ENCODE data around the gene SNX24.

The SNX24 gene

DNA sequence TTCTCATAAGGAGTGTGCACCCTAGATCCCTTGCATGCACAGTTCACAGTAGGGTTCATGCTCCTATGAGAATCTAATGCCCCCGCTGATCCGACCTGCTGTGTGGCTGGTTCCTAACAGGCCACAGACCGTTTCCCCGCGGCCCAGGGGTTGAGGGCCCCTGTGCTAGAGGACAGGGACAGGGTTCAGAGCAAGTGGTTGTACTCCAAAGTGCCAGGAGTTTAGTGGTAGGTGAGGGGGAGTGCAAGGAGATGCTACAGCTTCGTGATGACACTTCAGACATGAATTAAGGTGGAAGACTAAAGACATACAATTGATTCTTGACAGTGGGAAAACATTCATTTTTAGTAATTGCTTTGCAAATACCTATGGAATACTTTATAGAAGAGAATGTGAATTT, 40.5 kb downstream of the SNX24 start:
- Histone ChIP-seq H3K27ac (ENCODE audit: insufficient read depth, low read length, poor library complexity, severe bottlenecking) (no peak overlapping the region), H3K4me3 (ENCODE audit: insufficient read depth, low read depth, low read length, poor library complexity, severe bottlenecking) (no peak overlapping the region), H3K27me3 (replicated peaks; ENCODE audit: control insufficient read depth, insufficient read depth, low read length, poor library complexity, severe bottlenecking) (no peaks in the 10 kb centered on the region), H3K4me1 (ENCODE audit: control insufficient read depth, insufficient read depth, low read length, poor library complexity, severe bottlenecking) (no peaks in the 10 kb centered on the region), H3K9me3 (ENCODE audit: control insufficient read depth, low read length) (no peaks in the 10 kb centered on the region), H3K36me3 (ENCODE audit: control insufficient read depth, insufficient read depth, low read length) (no peaks in the 10 kb centered on the region)
- no peak for DNase-seq

DNA sequence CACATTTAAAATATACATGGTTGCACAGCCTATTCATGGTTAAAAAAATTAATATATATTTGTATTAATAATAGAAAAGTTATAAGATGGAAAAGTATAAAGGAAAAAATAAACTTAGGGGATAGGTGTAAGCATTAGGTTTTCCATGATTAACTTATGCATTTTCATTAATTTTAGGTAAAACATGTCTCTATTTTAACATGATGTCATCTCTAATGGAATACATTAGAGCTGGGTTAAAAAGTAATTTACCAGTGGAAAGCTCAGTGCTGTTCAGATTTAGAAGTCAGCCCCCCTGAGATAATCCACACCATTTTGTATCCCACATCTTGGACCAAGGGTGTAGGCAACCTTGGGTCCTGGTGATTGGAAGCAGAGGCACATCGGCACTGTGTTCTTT, 49.7 kb downstream of the SNX24 start:
- DNase-seq, result no peak
- no peak overlapping the region for H3K4me3 ChIP-seq (ENCODE audit: insufficient read depth, low read depth, low read length, poor library complexity, severe bottlenecking)
- H3K9me3 ChIP-seq (ENCODE audit: control insufficient read depth, low read length), result no peaks in the 10 kb centered on the region
- H3K4me1 ChIP-seq (ENCODE audit: control insufficient read depth, insufficient read depth, low read length, poor library complexity, severe bottlenecking), result no peaks in the 10 kb centered on the region
- no peaks in the 10 kb centered on the region for H3K36me3 ChIP-seq (ENCODE audit: control insufficient read depth, insufficient read depth, low read length)
- H3K27me3 ChIP-seq (replicated peaks; ENCODE audit: control insufficient read depth, insufficient read depth, low read length, poor library complexity, severe bottlenecking), result no peaks in the 10 kb centered on the region
- H3K27ac ChIP-seq (ENCODE audit: insufficient read depth, low read length, poor library complexity, severe bottlenecking), result no peak overlapping the region

DNA sequence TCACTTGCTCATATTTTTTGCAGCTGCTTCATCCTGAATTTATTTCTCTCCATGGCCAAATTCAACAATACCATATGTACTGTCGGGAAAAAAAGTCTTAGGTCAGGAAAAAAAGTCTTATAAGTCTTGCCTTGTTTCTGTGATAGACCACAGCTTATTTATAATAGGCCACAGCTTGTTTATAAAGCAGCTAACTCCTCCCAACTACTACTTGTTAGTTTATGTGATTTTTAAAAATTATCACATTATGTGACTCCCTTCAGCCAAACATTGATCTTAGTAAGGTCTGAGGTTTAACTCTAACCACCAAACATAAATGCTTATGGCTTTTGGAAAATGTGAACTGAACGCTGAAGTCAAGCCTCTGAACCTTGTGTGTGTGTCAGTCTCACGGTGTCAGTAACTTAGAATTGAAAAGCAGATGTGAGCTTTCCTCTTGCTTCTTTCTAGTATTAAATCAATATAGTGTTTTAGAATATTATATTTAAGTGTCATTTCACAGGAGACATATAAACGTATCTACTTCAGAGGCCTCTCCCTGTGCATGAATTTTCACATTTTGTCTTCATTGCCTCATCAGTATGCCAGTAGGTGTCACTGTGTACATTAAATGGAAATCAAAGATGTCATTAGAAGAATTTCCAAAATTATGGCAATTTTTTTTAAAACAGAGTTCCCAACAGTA, 51.3 kb downstream of the SNX24 start:
- Histone ChIP-seq H3K27ac (ENCODE audit: insufficient read depth, low read length, poor library complexity, severe bottlenecking) (no peak overlapping the region), H3K4me1 (ENCODE audit: control insufficient read depth, insufficient read depth, low read length, poor library complexity, severe bottlenecking) (no peaks in the 10 kb centered on the region), H3K36me3 (ENCODE audit: control insufficient read depth, insufficient read depth, low read length) (no peaks in the 10 kb centered on the region), H3K27me3 (replicated peaks; ENCODE audit: control insufficient read depth, insufficient read depth, low read length, poor library complexity, severe bottlenecking) (no peaks in the 10 kb centered on the region), H3K9me3 (ENCODE audit: control insufficient read depth, low read length) (no peaks in the 10 kb centered on the region), H3K4me3 (ENCODE audit: insufficient read depth, low read depth, low read length, poor library complexity, severe bottlenecking) (no peak overlapping the region)
- no peak for DNase-seq

DNA sequence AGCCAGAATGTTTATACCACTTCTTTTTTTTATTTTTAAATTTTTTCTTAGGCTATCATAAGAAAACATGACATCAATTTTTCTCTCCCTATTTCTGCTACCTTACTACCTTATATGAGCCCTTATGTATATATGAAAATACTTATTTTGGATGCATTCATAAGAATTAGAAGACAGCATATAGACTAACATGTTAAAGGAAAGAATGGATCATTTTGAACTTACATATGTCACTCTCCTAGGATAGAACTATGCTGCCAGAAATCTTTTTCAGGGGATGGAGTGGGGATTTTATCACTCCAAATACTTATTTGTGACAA, 51.8 kb downstream of the SNX24 start:
- Histone ChIP-seq H3K4me3 (ENCODE audit: insufficient read depth, low read depth, low read length, poor library complexity, severe bottlenecking) (no peak overlapping the region), H3K36me3 (ENCODE audit: control insufficient read depth, insufficient read depth, low read length) (no peaks in the 10 kb centered on the region), H3K4me1 (ENCODE audit: control insufficient read depth, insufficient read depth, low read length, poor library complexity, severe bottlenecking) (peaks cover 3% of the 10 kb centered on the region), H3K27ac (ENCODE audit: insufficient read depth, low read length, poor library complexity, severe bottlenecking) (no peak overlapping the region), H3K9me3 (ENCODE audit: control insufficient read depth, low read length) (no peaks in the 10 kb centered on the region), H3K27me3 (replicated peaks; ENCODE audit: control insufficient read depth, insufficient read depth, low read length, poor library complexity, severe bottlenecking) (no peaks in the 10 kb centered on the region)
- DNase-seq, result no peak

DNA sequence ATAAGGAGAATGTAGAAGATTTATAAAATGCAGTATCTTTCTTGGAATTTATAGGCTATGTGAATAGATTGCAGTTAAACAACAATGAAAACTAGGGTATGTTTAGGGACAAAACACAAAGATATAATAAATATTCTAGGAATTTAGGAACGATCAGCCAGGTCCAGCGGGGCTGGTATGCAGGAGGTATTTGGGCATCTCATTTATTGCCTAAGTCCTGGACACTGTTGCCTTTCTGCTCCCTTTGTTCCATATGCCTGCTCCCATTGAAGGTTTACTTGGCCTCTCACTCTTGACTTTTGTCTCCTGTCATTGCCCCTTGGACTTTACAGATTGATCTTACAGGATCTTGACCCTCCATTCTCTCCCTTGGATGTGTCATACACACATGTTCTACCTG, 55.9 kb downstream of the SNX24 start:
- no peak overlapping the region for H3K4me3 ChIP-seq (ENCODE audit: insufficient read depth, low read depth, low read length, poor library complexity, severe bottlenecking)
- no peaks in the 10 kb centered on the region for H3K9me3 ChIP-seq (ENCODE audit: control insufficient read depth, low read length)
- H3K4me1 ChIP-seq (ENCODE audit: control insufficient read depth, insufficient read depth, low read length, poor library complexity, severe bottlenecking), result peaks cover 7% of the 10 kb centered on the region
- DNase-seq, result no peak
- H3K27me3 ChIP-seq (replicated peaks; ENCODE audit: control insufficient read depth, insufficient read depth, low read length, poor library complexity, severe bottlenecking), result no peaks in the 10 kb centered on the region
- H3K36me3 ChIP-seq (ENCODE audit: control insufficient read depth, insufficient read depth, low read length), result no peaks in the 10 kb centered on the region
- no peak overlapping the region for H3K27ac ChIP-seq (ENCODE audit: insufficient read depth, low read length, poor library complexity, severe bottlenecking)

DNA sequence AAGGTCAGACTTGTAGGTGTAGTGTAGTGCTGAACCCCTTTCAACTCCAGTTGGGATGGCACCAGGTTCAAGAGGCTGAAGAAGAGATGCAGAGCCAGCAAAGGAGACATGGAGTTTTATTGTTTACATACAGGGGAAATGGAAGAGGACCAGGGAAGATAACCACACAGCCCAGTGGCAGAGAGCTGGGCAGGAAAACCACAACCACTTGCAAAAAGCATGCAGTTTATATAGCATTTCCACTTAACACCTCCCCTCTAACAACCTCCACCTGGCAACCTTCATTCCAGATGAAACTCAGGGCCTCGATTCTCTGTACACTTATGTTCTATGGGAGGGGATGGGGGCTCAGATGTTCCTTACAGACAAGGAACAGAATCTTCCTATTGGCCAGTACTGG, 56.9 kb downstream of the SNX24 start:
- H3K27me3 ChIP-seq (replicated peaks; ENCODE audit: control insufficient read depth, insufficient read depth, low read length, poor library complexity, severe bottlenecking), result no peaks in the 10 kb centered on the region
- H3K27ac ChIP-seq (ENCODE audit: insufficient read depth, low read length, poor library complexity, severe bottlenecking), result no peak overlapping the region
- peaks cover 7% of the 10 kb centered on the region for H3K4me1 ChIP-seq (ENCODE audit: control insufficient read depth, insufficient read depth, low read length, poor library complexity, severe bottlenecking)
- H3K9me3 ChIP-seq (ENCODE audit: control insufficient read depth, low read length), result no peaks in the 10 kb centered on the region
- H3K4me3 ChIP-seq (ENCODE audit: insufficient read depth, low read depth, low read length, poor library complexity, severe bottlenecking), result no peak overlapping the region
- DNase-seq, result no peak
- no peaks in the 10 kb centered on the region for H3K36me3 ChIP-seq (ENCODE audit: control insufficient read depth, insufficient read depth, low read length)

DNA sequence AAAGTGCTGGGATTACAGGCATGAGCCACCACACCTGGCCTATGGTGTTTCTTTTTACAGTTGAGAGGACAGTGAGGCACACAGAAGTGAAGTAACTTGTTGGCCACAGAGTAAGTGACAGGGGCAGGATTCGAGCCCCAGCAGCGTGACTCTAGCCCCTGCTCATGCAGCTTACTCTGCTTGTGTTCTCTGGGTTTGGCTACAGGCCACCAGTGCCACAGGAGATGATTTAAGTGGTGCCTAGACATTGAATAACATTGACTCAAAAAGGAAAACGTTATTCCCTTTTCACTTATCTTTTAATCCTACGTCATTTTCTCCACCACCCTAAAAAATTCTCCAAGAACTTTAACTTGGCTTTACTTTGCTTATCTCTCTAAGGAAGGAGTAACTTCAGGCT, 61.4 kb downstream of the SNX24 start:
- Histone ChIP-seq H3K27me3 (replicated peaks; ENCODE audit: control insufficient read depth, insufficient read depth, low read length, poor library complexity, severe bottlenecking) (no peaks in the 10 kb centered on the region), H3K36me3 (ENCODE audit: control insufficient read depth, insufficient read depth, low read length) (no peaks in the 10 kb centered on the region), H3K9me3 (ENCODE audit: control insufficient read depth, low read length) (no peaks in the 10 kb centered on the region), H3K4me1 (ENCODE audit: control insufficient read depth, insufficient read depth, low read length, poor library complexity, severe bottlenecking) (peaks cover 7% of the 10 kb centered on the region), H3K27ac (ENCODE audit: insufficient read depth, low read length, poor library complexity, severe bottlenecking) (no peak overlapping the region), H3K4me3 (ENCODE audit: insufficient read depth, low read depth, low read length, poor library complexity, severe bottlenecking) (no peak overlapping the region)
- DNase-seq, result no peak

DNA sequence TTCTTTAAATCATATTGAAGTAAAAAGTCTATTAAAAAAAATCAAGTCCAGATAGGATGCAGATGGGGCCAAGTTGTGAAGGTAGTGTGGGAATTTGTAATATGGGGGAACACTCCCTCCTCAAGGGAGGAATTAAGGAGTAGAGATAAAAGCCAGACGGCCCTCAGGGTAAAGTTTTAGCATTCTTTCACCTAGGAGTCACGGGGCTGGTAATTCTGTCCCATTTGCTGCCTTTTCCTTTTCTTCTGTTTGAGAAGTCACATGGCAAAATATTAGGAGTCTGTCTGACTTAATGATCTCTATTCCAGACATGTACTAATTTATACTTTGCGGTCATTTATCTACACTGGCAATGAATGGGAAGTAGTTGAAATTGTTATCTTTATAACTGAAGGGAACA, 61.9 kb downstream of the SNX24 start:
- H3K4me1 ChIP-seq (ENCODE audit: control insufficient read depth, insufficient read depth, low read length, poor library complexity, severe bottlenecking), result peaks cover 4% of the 10 kb centered on the region
- no peak overlapping the region for H3K27ac ChIP-seq (ENCODE audit: insufficient read depth, low read length, poor library complexity, severe bottlenecking)

DNA sequence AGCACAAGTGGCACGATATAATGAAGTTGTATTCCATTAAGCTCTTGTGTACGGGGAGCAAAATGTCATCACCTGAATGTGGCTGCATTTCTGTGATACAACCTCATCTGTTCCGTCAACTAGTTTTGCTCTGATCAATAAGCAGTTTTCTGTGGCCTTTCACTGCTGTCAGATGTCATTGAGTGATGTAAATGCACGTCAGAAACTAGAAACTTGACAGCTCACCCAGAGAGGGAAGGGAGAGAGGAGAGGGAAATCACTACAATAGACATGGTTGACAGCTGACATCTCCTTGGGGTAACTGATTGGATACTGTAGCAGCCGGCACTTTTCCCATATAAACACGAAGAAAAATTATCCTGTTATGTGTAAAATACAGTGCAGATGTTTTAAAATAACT, 62.7 kb downstream of the SNX24 start:
- Histone ChIP-seq H3K27me3 (replicated peaks; ENCODE audit: control insufficient read depth, insufficient read depth, low read length, poor library complexity, severe bottlenecking) (no peaks in the 10 kb centered on the region), H3K9me3 (ENCODE audit: control insufficient read depth, low read length) (no peaks in the 10 kb centered on the region), H3K36me3 (ENCODE audit: control insufficient read depth, insufficient read depth, low read length) (no peaks in the 10 kb centered on the region), H3K27ac (ENCODE audit: insufficient read depth, low read length, poor library complexity, severe bottlenecking) (no peak overlapping the region), H3K4me1 (ENCODE audit: control insufficient read depth, insufficient read depth, low read length, poor library complexity, severe bottlenecking) (no peaks in the 10 kb centered on the region), H3K4me3 (ENCODE audit: insufficient read depth, low read depth, low read length, poor library complexity, severe bottlenecking) (no peak overlapping the region)
- no peak for DNase-seq

More for the DNA sequence above, 61.9 kb downstream of the SNX24 start:
- Histone ChIP-seq H3K36me3 (ENCODE audit: control insufficient read depth, insufficient read depth, low read length) (no peaks in the 10 kb centered on the region), H3K27me3 (replicated peaks; ENCODE audit: control insufficient read depth, insufficient read depth, low read length, poor library complexity, severe bottlenecking) (no peaks in the 10 kb centered on the region), H3K9me3 (ENCODE audit: control insufficient read depth, low read length) (no peaks in the 10 kb centered on the region), H3K4me3 (ENCODE audit: insufficient read depth, low read depth, low read length, poor library complexity, severe bottlenecking) (no peak overlapping the region)
- no peak for DNase-seq

DNA sequence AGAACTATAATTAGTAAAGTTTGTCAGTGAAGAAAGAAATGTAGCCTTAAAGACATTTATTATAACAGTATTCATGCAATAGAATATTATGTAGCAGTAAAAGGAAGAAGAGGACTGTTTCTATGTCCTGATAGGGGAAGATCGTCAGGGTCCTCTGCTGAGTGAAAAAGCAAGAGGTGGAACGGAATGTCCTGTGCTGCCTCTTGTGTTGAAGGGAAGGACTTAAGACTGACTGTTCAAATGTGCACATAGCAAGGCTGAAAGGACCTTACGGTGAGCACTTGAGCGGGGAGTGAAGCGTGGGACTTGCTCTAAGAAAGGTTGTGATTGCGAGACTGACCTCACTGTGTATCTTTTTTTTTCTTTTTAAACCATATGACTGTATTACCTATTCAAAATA, 63.2 kb downstream of the SNX24 start:
- H3K9me3 ChIP-seq (ENCODE audit: control insufficient read depth, low read length), result no peaks in the 10 kb centered on the region
- no peak overlapping the region for H3K27ac ChIP-seq (ENCODE audit: insufficient read depth, low read length, poor library complexity, severe bottlenecking)
- no peak for DNase-seq
- no peaks in the 10 kb centered on the region for H3K4me1 ChIP-seq (ENCODE audit: control insufficient read depth, insufficient read depth, low read length, poor library complexity, severe bottlenecking)
- H3K36me3 ChIP-seq (ENCODE audit: control insufficient read depth, insufficient read depth, low read length), result no peaks in the 10 kb centered on the region
- no peak overlapping the region for H3K4me3 ChIP-seq (ENCODE audit: insufficient read depth, low read depth, low read length, poor library complexity, severe bottlenecking)
- H3K27me3 ChIP-seq (replicated peaks; ENCODE audit: control insufficient read depth, insufficient read depth, low read length, poor library complexity, severe bottlenecking), result no peaks in the 10 kb centered on the region

Measured in effector memory CD4-positive, alpha-beta T cell (primary cell).